H1 (cell line): ENCODE results near the gene ARID4B. TPM values are rescaled to one million over a fixed set of nuclear protein-coding genes. Genes with fewer than 3 reads are reported as not detected.

Experiments
- CTCF ChIA-PET: fragments of 300-600 bp; sonication (Branson Sonifier 250); formaldehyde crosslinking; loops from one replicate; lab custom pipeline; 2021; ENCODE audit not compliant: partially characterized antibody; lab: Charles Lee
- POLR2A ChIA-PET: fragments of 300-600 bp; sonication (Branson Sonifier 250); formaldehyde crosslinking; loops from one replicate; lab custom pipeline; 2021; ENCODE audit warnings: inconsistent platforms; ENCODE audit not compliant: partially characterized antibody; lab: Charles Lee
- DNase-seq, 2 experiments: peaks; one replicate each; pipeline versions ENCODE4 v3.0.0 to v3.0.0-alpha.2; 2010 to 2022; ENCODE audit warnings: low spot score in 2 of 2, low read depth in 1 of 2, mixed read lengths in 1 of 2
- FAIRE-seq: peaks from 2 replicates; lab custom pipeline; 2011; peaks lifted over from hg19 to GRCh38; lab: Jason Lieb, UNC
- H2AFZ ChIP-seq: 2 replicates; pipeline ENCODE4 v1.8.1; 2012; ENCODE audit warnings: low read length, inconsistent platforms
- H2AK5ac ChIP-seq: 2 replicates; pipeline ENCODE4 v1.6.1; 2013; ENCODE audit warnings: low read depth, low read length
- H2BK120ac ChIP-seq: replicated peaks from 2 replicates; pipeline ENCODE3; 2013; ENCODE audit warnings: low read depth, low read length, inconsistent platforms
- H2BK12ac ChIP-seq: 2 replicates; pipeline ENCODE4 v1.6.1; 2013; ENCODE audit warnings: low read depth, low read length
- H2BK15ac ChIP-seq: 2 replicates; pipeline ENCODE4 v1.6.1; 2013; ENCODE audit warnings: low read length
- H2BK20ac ChIP-seq: 2 replicates; pipeline ENCODE4 v1.6.1; 2013; ENCODE audit warnings: low read length
- H2BK5ac ChIP-seq: 2 replicates; pipeline ENCODE4 v1.6.1; 2013; ENCODE audit warnings: low read depth, low read length
- H3K14ac ChIP-seq: 2 replicates; pipeline ENCODE4 v1.6.1; 2013; ENCODE audit warnings: inconsistent platforms; ENCODE audit not compliant: insufficient read length
- H3K18ac ChIP-seq: 2 replicates; pipeline ENCODE4 v1.6.1; 2013; ENCODE audit warnings: low read length; ENCODE audit errors: extremely low read depth
- H3K23ac ChIP-seq: 2 replicates; pipeline ENCODE4 v1.6.1; 2013; ENCODE audit warnings: inconsistent platforms; ENCODE audit not compliant: insufficient read length
- H3K23me2 ChIP-seq: 2 replicates; pipeline ENCODE4 v1.6.1; 2013; ENCODE audit warnings: low read depth, low read length
- H3K27ac ChIP-seq: 2 replicates; pipeline ENCODE4 v1.6.1; 2011; ENCODE audit warnings: low read depth, low read length, inconsistent platforms
- H3K27me3 ChIP-seq, 4 experiments: replicated peaks in 1 of 4; 1 replicate in 1 of 4; 2 replicates in 3 of 4; pipeline versions ENCODE4 v1.6.1 to v1.8.1; 2011 to 2013; ENCODE audit warnings: low read length in 3 of 4, mild to moderate bottlenecking in 3 of 4, inconsistent platforms in 2 of 4, mixed read lengths in 2 of 4, moderate library complexity in 1 of 4; ENCODE audit not compliant: control insufficient read depth in 3 of 4, insufficient read depth in 3 of 4; ENCODE audit errors: extremely low read depth in 1 of 4
- H3K36me3 ChIP-seq, 4 experiments: 2 replicates each; pipeline versions ENCODE4 v1.6.1 to v1.8.1; 2011 to 2013; ENCODE audit warnings: mild to moderate bottlenecking in 4 of 4, low read length in 3 of 4, moderate library complexity in 2 of 4, control low read depth in 1 of 4, inconsistent platforms in 1 of 4; ENCODE audit not compliant: insufficient read depth in 4 of 4, control insufficient read depth in 2 of 4
- H3K4ac ChIP-seq: replicated peaks from 2 replicates; pipeline ENCODE3; 2013; ENCODE audit warnings: low read length, low read depth, mixed read lengths, inconsistent platforms; ENCODE audit not compliant: insufficient read length
- H3K4me1 ChIP-seq, 4 experiments: replicated peaks in 1 of 4; 1 replicate in 1 of 4; 2 replicates in 3 of 4; pipeline versions ENCODE4 v1.6.1 to v1.8.1; 2011 to 2013; ENCODE audit warnings: low read length in 3 of 4, inconsistent platforms in 2 of 4, mixed read lengths in 1 of 4; ENCODE audit not compliant: insufficient read depth in 4 of 4, control insufficient read depth in 3 of 4
- H3K4me2 ChIP-seq, 2 experiments: 2 replicates each; pipeline versions ENCODE4 v1.6.1 to v1.8.1; 2011 to 2013; ENCODE audit warnings: low read depth in 2 of 2, low read length in 2 of 2, control low read depth in 1 of 2, inconsistent platforms in 1 of 2, mild to moderate bottlenecking in 1 of 2; ENCODE audit not compliant: insufficient read depth in 1 of 2
- H3K4me3 ChIP-seq, 4 experiments: fragments of 200-600, 300-600 bp in 1 of 4; sonication (generic), shearing (Covaris generic), sonication (Bioruptor Twin) in 1 of 4; 2 replicates each; pipeline versions ENCODE4 v1.5.1 to v1.8.1; 2011 to 2016; ENCODE audit warnings: low read length in 4 of 4, low read depth in 3 of 4, control low read depth in 2 of 4, inconsistent platforms in 2 of 4, mild to moderate bottlenecking in 2 of 4, mixed read lengths in 1 of 4, moderate library complexity in 1 of 4; ENCODE audit not compliant: insufficient read depth in 2 of 4; ENCODE audit errors: extremely low read depth in 1 of 4
- H3K56ac ChIP-seq: replicated peaks from 2 replicates; pipeline ENCODE3; 2013; ENCODE audit warnings: low read depth, mild to moderate bottlenecking, mixed read lengths, low read length, inconsistent platforms; ENCODE audit not compliant: insufficient read length
- H3K79me1 ChIP-seq: 2 replicates; pipeline ENCODE4 v1.6.1; 2013; ENCODE audit warnings: low read depth, low read length, control low read depth
- H3K79me2 ChIP-seq, 2 experiments: 2 replicates each; pipeline versions ENCODE4 v1.6.1 to v1.8.1; 2012 to 2013; ENCODE audit warnings: low read length in 2 of 2, mild to moderate bottlenecking in 2 of 2, inconsistent platforms in 1 of 2; ENCODE audit not compliant: insufficient read depth in 2 of 2, control insufficient read depth in 1 of 2
- H3K9ac ChIP-seq, 4 experiments: replicated peaks in 1 of 4; 1 replicate in 1 of 4; 2 replicates in 3 of 4; pipeline versions ENCODE4 v1.6.1 to v1.8.1; 2011 to 2013; ENCODE audit warnings: low read depth in 3 of 4, low read length in 3 of 4, control low read depth in 2 of 4, mild to moderate bottlenecking in 2 of 4, moderate library complexity in 2 of 4, inconsistent platforms in 1 of 4; ENCODE audit errors: extremely low read depth in 1 of 4
- H3K9me3 ChIP-seq, 2 experiments: 2 replicates each; pipeline versions ENCODE4 v1.6.1 to v1.8.1; 2012 to 2013; ENCODE audit warnings: mild to moderate bottlenecking in 2 of 2, moderate library complexity in 2 of 2, control low read depth in 1 of 2, inconsistent platforms in 1 of 2, low read depth in 1 of 2, low read length in 1 of 2, mixed read lengths in 1 of 2; ENCODE audit not compliant: insufficient read depth in 2 of 2
- H4K20me1 ChIP-seq, 2 experiments: replicated peaks in 1 of 2; 2 replicates each; pipeline versions ENCODE3 to v1.8.1; 2011 to 2013; ENCODE audit warnings: inconsistent platforms in 2 of 2, low read length in 2 of 2, mild to moderate bottlenecking in 1 of 2; ENCODE audit not compliant: insufficient read depth in 2 of 2, control insufficient read depth in 1 of 2
- H4K5ac ChIP-seq: 2 replicates; pipeline ENCODE4 v1.6.1; 2013; ENCODE audit warnings: low read length, low read depth, mixed read lengths, inconsistent platforms; ENCODE audit not compliant: insufficient read length
- H4K8ac ChIP-seq: 2 replicates; pipeline ENCODE4 v1.8.0; 2013; ENCODE audit warnings: mild to moderate bottlenecking, moderate library complexity, low read length, inconsistent platforms; ENCODE audit not compliant: insufficient read depth; ENCODE audit errors: extremely low read depth
- H4K91ac ChIP-seq: replicated peaks from 2 replicates; pipeline ENCODE3; 2013; ENCODE audit warnings: low read length, mixed read lengths, inconsistent platforms; ENCODE audit not compliant: insufficient read length
- EGR1 ChIP-seq: IDR thresholded peaks from 2 replicates; pipeline ENCODE4 v1.6.1; 2011; ENCODE audit warnings: low read depth, low read length, borderline replicate concordance
- KDM5A ChIP-seq: fragments of 200-600 bp; IDR thresholded peaks from 2 replicates; pipeline ENCODE4 v1.7.1; 2012; ENCODE audit warnings: mild to moderate bottlenecking, low read length, inconsistent platforms, mixed read lengths
- WGBS, 2 experiments: shearing (Covaris generic) in 1 of 2; methylation state at CpG; one replicate each; pipeline versions ENCODE4 v1.1.6 to v1.1.7; 2013 to 2015; ENCODE audit warnings: low lambda C conversion rate in 2 of 2, mixed read lengths in 2 of 2, inconsistent platforms in 1 of 2, low coverage in 1 of 2, missing lambda C conversion rate in 1 of 2; ENCODE audit not compliant: insufficient replicate concordance in 2 of 2, insufficient coverage in 1 of 2, insufficient read length in 1 of 2; ENCODE audit errors: extremely low coverage in 1 of 2, missing lambda C conversion rate in 1 of 2; 5-methylcytosine and 5-hydroxymethylcytosine counted together
- polyA plus RNA-seq, 7 experiments: library from polyadenylated mRNA; depleted of rRNA in 3 of 7; stranded (reverse) in 5 of 7; unstranded in 2 of 7; fragments of >200 nt in 5 of 7; fragments of 200-250 nt in 2 of 7; gene quantifications; 1 replicate in 5 of 7; 2 replicates in 1 of 7; 4 replicates in 1 of 7; pipeline versions ENCODE4 v1.2.1 to v1.2.3, GENCODE V29; 2011 to 2013; ENCODE audit warnings: missing spikeins in 2 of 7, mixed read lengths in 2 of 7
- total RNA-seq: library from RNA; stranded (reverse); fragmentation: NEBNext Ultra II Directional; extraction: Animal tissue kit (Norgen Biotek cat#: 25700); gene quantifications from 2 replicates; pipeline ENCODE4 v1.2.1, GENCODE V29; 2021

The ARID4B gene
- total and polyA plus RNA-seq, 2 of the 8 experiments (the other 6 are each of a cell fraction or from before 2014, with no cell fraction given): 5.1 to 28.8 TPM

DNA sequence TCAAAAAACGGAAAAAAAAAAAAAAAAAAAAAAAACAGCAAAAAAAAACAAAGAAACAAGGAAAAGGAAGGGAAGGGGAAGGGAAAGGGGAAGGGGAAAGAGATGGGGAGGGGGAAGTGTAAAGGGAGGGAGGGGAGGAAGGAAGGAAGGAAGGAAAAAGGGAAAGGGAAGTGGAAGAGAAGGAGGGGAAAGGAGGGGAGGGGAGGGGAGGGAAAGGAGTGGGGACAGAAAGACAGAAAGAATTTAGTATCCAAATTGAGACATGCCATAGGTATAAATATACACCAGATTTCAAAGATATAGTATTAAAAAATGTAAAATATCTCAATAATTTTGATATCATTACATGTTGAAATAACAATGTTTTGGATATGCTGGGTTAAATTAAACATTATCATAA, 25.8 kb downstream of the ARID4B start:
- POLR2A ChIA-PET: no interaction called here
- H3K27me3 ChIP-seq: no peaks in the 10 kb centered on the region
- H3K14ac ChIP-seq: no peak overlapping the region
- no peak for TF ChIP-seq KDM5A
- 0 out of 2 replicates have a peak, but pooled peaks have one; percentile 9 for TF ChIP-seq EGR1
- TF ChIP-seq, all 59 proteins: peak for 1
- no peak for FAIRE-seq
- peaks cover 0 to 6% of the 10 kb centered on the region in 2 experiments; a peak in 1 of 4 replicates for H3K9me3 ChIP-seq
- H4K8ac ChIP-seq: no peak overlapping the region
- H3K23me2 ChIP-seq: no peaks in the 10 kb centered on the region
- H2BK5ac ChIP-seq: no peak overlapping the region
- H4K91ac ChIP-seq: no peak overlapping the region
- no peak overlapping the region for H3K56ac ChIP-seq
- no peak for DNase-seq
- no peak overlapping the region for H3K27ac ChIP-seq
- H2BK12ac ChIP-seq: no peak overlapping the region
- no peak overlapping the region for H3K4me2 ChIP-seq
- no peak overlapping the region for H2BK20ac ChIP-seq
- no peak overlapping the region for H4K5ac ChIP-seq
- H2BK15ac ChIP-seq: no peak overlapping the region
- H3K36me3 ChIP-seq: peaks cover 0 to 7% (median 1%) of the 10 kb centered on the region in 4 experiments; a peak in 2 of 8 replicates
- H3K4me1 ChIP-seq: no peaks in the 10 kb centered on the region; a peak in 1 of 7 replicates
- H3K79me1 ChIP-seq: peaks cover 2% of the 10 kb centered on the region
- H3K4me3 ChIP-seq: no peak overlapping the region
- WGBS, 2 experiments: no CpG with 5 or more reads among the region's 1 CpG
- H2AK5ac ChIP-seq: no peak overlapping the region
- no peak overlapping the region for H3K4ac ChIP-seq
- no peak overlapping the region for H3K9ac ChIP-seq
- no peak overlapping the region for H3K23ac ChIP-seq
- CTCF ChIA-PET: interaction anchor here (1.4 kb wide), 1 partner anchor 31 kb away, joined by 3 read pairs; no protein-coding TSS in a partner anchor
- H4K20me1 ChIP-seq: peaks cover 9 to 11% of the 10 kb centered on the region in 2 experiments
- H3K79me2 ChIP-seq: peaks cover 7 to 97% of the 10 kb centered on the region in 2 experiments; a peak in 3 of 4 replicates
- H3K18ac ChIP-seq: no peak overlapping the region
- no peak overlapping the region for H2BK120ac ChIP-seq
- H2AFZ ChIP-seq: no peak overlapping the region
